GM12864 (cell line): ENCODE data around the gene MMP1.

Source experiments
- DNase-seq: peaks from one replicate; pipeline ENCODE4 v3.0.0-alpha.2; 2011; ENCODE audit warnings: low read depth
- H3K4me3 ChIP-seq: 2 replicates; pipeline ENCODE4 v1.5.1; 2011; ENCODE audit warnings: mild to moderate bottlenecking, low read depth, low read length, control low read depth
- CTCF ChIP-seq: IDR thresholded peaks from 2 replicates; pipeline ENCODE4 v1.5.1; 2011; ENCODE audit warnings: low read depth, mild to moderate bottlenecking, moderate library complexity, low read length, control low read depth, inconsistent platforms; ENCODE audit errors: missing control alignments

The MMP1 gene

GRCh38 chr11:102792604-102793003 lies 5.4 kb downstream of the MMP1 start:
- TF ChIP-seq CTCF, result no peak
- H3K4me3 ChIP-seq, result no peak overlapping the region
- no peak for DNase-seq

- TF ChIP-seq CTCF, result no peak
- DNase-seq, result no peak
- no peak overlapping the region for H3K4me3 ChIP-seq
Observed at GRCh38 chr11:102791271-102792036, 6.5 kb downstream of the MMP1 start.

GRCh38 chr11:102788334-102788995 lies 9.5 kb downstream of the MMP1 start:
- no peak for TF ChIP-seq CTCF
- no peak for DNase-seq
- H3K4me3 ChIP-seq, result no peak overlapping the region

- DNase-seq, result no peak
- no peak overlapping the region for H3K4me3 ChIP-seq
- TF ChIP-seq CTCF, result no peak
Observed at GRCh38 chr11:102784380-102784779, 13.6 kb downstream of the MMP1 start.

GRCh38 chr11:102783720-102784119 lies 14.2 kb downstream of the MMP1 start:
- DNase-seq, result no peak
- no peak for TF ChIP-seq CTCF
- no peak overlapping the region for H3K4me3 ChIP-seq

- H3K4me3 ChIP-seq, result no peak overlapping the region
- DNase-seq, result no peak
- no peak for TF ChIP-seq CTCF
Observed at GRCh38 chr11:102783016-102783415, 14.9 kb downstream of the MMP1 start.
